SIG-M5 treated with dmso at 0.1 percent for 504 hours (cell line): ENCODE data around the gene IL6.
"Not testable (repeated sequence)": the region's sequence is repeated elsewhere in the genome, so short reads cannot be mapped to it uniquely, and the experiment has no call there.

Experiments
- DNase-seq: peaks from one replicate; lab custom pipeline; 2025; ENCODE audit not compliant: unreplicated experiment; lab: John Stamatoyannopoulos, UW

Gene IL6

DNA sequence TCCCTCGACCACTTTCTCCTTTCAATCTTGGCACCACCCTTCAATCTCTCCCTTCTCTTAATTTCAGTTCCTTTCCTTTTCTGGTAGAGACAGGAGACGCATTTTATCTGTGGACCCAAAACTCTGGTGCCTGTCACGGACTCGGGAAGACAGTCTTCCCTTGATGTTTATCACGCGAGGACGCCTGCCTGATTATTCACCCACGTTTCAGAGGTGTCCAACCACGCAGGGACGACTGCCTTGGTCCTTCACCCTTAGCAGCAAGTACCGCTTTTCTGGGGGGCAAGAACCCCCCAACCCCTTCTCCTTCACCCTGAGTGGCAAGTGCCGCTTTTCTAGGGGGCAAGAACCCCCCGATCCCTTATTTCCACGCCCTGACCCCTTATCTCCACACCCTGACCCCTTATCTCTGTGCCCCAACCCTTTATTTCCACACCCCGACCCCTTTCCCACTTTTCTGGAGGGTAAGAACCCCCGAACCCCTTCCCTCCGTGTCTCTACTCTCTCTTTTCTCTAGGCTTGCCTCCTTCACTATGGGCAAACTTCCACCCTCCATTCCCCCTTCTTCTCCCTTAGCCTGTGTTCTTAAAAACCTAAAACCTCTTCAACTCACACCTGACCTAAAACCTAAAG lies 22.9 kb upstream of the IL6 start:
- DNase-seq = not testable (repeated sequence)

DNA sequence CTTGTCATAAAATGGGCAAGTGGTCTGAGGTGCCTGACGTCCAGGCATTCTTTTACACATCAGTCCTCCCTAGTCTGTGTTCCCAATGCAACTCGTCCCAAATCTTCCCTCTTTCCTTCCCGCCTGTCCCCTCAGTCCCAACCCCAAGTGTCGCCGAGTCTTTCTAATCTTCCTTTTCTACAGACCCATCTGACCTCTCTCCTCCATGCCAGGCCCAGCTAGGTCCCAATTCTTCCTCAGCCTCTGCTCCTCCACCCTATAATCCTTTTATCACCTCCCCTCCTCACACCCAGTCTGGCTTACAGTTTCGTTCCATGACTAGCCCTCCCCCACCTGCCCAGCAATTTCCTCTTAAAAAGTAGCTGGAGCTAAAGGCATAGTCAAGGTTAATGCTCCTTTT lies 22.3 kb upstream of the IL6 start:
- DNase-seq = not testable (repeated sequence)

DNA sequence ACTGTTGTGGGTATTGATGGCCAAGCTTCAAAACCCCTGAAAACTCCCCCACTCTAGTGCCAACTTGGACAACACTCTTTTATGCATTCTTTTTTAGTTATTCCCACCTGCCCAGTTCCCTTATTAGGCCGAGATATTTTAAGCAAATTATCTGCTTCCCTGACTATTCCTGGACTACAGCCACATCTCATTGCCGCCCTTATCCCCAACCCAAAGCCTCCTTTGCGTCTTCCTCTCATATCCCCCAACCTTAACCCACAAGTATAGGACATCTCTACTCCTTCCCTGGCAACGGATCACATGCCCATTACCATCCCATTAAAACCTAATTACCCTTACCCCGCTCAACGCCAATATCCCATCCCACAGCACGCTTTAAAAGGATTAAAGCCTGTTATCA lies 21.1 kb upstream of the IL6 start:
- DNase-seq = not testable (repeated sequence)

DNA sequence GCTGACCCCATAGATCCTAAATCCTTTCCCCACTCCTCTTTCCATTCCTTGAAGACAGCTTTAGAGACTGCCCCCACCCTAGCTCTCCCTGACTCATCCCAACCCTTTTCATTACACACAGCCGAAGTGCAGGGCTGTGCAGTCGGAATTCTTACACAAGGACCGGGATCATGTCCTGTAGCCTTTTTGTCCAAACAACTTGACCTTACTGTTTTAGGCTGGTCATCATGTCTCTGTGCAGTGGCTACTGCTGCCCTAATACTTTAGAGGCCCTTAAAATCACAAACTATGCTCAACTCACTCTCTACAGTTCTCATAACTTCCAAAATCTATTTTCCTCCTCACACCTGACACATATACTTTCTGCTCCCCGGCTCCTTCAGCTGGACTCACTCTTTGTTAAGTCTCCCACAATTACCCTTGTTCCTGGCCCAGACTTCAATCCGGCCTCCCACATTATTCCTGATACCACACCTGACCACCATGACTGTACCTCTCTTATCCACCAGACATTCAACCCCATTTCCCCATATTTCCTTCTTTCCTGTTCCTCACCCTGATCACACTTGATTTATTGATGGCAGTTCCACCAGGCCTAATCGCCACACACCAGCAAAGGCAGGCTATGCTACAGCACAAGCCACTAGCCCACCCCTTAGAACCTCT lies 19.8 kb upstream of the IL6 start:
- not testable (repeated sequence) for DNase-seq

- DNase-seq = not testable (repeated sequence)
Observed at GRCh38 chr7:22708214-22708613, 18.8 kb upstream of the IL6 start.

- not testable (repeated sequence) for DNase-seq
Observed at GRCh38 chr7:22708677-22709061, 18.3 kb upstream of the IL6 start.

DNA sequence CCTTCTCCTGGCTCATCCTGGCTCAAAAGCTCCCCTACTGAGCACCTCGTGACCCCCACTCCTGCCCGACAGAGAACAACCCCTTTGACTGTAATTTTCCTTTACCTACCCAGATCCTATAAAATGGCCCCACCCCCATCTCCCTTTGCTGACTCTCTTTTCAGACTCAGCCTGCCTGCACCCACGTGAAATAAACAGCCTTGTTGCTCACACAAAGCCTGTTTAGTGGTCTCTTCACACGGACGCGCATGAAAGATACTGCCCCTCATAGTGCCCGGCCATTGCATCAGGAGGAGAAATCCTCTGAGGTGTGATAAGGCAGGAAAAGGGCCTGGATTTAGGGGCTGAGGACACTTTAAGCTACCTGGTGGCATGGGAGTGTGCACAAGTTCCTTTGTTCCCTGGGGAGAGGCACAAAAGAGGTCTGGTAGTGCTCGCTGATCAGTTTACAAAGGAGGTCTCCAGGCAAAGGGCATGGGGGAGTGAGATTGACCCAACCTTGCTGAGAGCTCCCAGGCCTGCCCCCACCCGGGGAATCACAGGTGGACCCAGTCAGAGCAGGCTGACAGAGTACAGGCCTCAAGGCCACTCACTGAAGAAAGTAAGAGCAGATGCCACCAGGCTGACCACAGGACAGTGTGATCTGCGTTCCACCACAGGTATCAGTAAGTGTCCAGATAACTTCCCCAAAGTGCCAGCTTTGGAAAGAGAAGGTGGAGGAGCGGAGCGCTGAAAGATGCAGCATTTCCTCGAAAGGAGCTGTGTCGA lies 17.8 kb upstream of the IL6 start:
- DNase-seq = not testable (repeated sequence)

GRCh38 chr7:22709857-22710256 lies 17.1 kb upstream of the IL6 start:
- no peak for DNase-seq

GRCh38 chr7:22712999-22713398 lies 14.0 kb upstream of the IL6 start:
- DNase-seq = no peak

DNA sequence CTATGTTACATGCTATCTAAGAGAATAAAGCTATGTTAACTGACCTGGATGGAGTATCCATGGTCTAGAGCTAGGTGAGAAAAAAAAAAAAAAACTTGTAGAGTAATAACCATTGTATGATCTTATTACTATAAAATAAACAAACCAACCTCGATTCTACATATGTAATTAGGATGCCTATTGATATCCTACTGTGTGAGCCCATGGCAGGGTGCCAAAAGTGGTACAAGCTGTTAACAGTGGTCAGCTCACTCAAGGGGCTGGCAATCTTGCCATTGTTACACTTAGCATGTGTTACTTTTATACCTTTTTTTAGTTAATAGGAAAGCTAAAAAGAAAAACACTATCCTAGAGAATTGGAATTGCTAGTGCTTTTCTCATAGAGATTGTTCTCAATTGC lies 13.5 kb upstream of the IL6 start:
- DNase-seq = no peak

GRCh38 chr7:22715969-22716368 lies 11.0 kb upstream of the IL6 start:
- no peak for DNase-seq

DNA sequence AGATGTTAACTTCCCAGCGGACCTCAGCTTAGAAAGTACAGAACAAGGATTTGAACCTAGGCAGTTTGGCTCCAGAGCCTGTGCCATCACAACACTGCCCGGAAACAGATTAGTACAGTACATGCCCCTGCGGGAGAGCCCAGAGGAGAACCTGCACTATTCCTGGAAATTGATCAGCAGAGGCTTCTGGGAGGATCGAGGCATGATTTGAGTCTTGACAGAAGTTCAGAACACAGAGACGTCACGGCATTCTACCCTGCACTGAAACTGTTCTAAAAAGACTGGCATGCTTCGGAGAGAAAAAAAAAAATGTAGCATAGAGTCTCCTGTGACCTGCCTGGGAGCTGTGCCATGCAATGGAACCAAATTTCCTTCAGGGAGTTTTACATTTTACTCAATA lies 9.2 kb upstream of the IL6 start:
- no peak for DNase-seq

DNA sequence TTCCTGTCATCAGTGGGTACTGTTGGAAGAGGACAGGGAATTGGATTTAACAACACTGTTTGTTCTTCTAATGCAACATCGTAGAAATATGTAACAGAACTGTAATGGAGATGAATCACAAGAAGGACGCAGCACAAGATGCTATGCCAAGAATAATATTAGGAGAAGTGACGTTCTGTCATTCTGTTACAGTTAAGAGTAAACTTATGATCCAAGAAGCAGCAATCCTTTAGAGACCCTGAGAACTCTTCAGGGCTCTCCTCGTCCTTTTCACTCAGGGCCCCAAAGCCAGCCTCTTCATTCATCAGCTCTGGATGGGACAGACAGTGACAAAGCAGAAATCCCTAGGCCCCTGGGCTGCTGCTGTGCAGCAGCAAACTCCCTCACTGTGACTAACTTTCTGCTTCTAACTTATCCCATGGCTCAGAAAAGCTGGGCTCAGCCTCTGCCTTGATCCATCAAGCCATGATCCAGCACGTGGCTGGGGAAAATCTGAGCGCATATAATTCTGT lies 8.7 kb upstream of the IL6 start:
- no peak for DNase-seq

GRCh38 chr7:22718911-22719420 lies 8.0 kb upstream of the IL6 start:
- DNase-seq = no peak

DNA sequence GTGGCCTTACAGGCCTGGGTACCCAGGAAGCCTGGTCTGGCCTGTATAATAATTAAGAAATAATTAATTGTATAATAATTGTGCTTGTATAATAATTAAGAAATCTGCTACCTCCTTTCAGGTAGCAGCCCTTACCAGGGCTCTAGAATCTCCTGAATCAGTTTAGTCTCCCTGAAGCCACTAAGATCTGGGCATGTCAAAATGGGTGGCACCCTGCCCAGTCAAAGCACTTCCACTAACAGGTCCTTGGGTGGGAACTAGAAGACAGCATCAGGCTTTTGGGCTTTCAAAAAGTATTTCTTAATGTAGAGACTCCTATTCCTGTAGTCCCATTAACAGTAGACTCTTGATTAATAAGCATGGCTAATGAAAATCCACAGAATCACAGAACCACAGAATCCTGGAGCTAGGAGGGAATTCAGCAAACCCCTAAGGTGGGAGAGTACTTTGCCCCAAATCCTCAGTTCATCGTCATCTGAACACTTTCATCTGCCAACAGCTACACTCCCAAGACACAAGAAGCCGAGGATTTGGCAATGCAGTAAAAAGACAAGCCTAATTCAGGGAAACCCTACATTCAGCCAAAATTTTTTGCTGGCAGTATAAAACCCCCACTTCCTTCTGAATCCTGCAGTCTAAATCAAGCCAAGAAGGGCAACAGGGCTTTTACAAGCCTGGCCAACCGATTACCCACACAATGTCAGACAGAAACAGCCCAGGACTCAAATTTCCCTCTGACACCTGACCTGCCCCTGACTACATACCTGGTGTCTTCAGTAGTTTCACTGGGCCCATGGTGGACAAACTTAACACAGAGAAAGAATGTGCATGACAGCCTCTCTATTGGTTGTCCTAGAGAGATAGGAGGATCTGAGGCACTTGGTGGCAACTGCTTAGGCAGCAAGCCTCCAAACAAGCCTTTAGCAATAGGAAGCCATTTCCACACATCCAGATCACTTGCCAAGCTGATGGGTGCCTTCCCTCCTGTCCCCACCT lies 5.9 kb upstream of the IL6 start:
- DNase-seq = no peak

- DNase-seq = no peak
Observed at GRCh38 chr7:22722536-22723180, 4.3 kb upstream of the IL6 start.

DNA sequence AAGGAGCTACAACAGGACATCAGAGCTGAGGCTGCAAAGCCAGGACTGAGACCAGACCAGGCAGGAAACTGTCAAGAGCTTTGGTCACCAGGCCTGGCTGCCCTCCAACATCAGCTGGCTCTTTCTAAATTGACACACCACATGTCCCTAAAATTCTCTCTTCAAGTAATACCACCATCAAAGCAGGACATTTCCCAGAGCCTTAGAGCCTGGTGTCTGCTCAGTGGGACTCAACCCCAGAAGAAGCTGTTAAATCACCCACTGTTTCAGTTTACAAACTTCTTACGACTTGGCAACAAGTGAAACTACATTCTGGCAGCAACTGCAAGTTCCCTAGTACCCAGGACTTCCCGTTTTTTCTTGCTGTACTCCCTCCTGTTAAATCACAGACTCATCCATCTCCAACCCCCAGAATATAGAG lies 3.8 kb upstream of the IL6 start:
- peak; percentile 71 for DNase-seq

GRCh38 chr7:22723637-22724036 lies 3.4 kb upstream of the IL6 start:
- no peak for DNase-seq

DNA sequence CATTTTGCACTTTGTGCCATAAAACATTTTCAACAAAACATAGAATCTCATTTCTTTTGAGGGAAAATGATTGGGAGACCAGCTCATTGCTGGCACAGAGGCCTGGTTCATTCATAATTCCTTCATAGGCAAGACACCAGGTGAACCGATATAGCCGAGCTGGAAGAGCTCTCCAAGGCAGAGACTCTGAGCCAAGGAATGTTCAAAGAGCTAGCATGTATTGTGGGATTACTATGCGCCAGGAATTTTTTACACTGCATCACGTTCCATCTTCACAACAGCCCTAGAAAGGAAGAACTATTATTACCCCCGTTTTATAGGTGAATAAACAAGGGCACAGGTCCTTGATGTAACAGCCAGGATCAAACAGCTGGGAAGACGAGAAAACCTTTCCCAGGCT lies 2.1 kb upstream of the IL6 start:
- no peak for DNase-seq

GRCh38 chr7:22725585-22725984 lies 1.4 kb upstream of the IL6 start:
- DNase-seq = peak; percentile 36
